Bone marrow (tissue), 2 donors: ENCODE results near the gene NEFH.
A peak's percentile ranks its signal among the peaks of the same experiment; 100 is the strongest.

Source experiments
- DNase-seq, 2 donors: peaks; one replicate each; lab custom pipeline; 2025; lab: John Stamatoyannopoulos, UW

Gene NEFH

GRCh38 chr22:29493636-29494035 lies 13.6 kb downstream of the NEFH start:
- no peak for DNase-seq

- DNase-seq: no peak
Observed at GRCh38 chr22:29499852-29500251, 19.8 kb downstream of the NEFH start.

- peak in 1 of 2 donors; percentile 39 for DNase-seq
Observed at GRCh38 chr22:29503811-29504372, 23.9 kb downstream of the NEFH start.

- no peak for DNase-seq
Observed at GRCh38 chr22:29509298-29509697, 29.3 kb downstream of the NEFH start.

GRCh38 chr22:29509815-29510214 lies 29.8 kb downstream of the NEFH start:
- no peak for DNase-seq

GRCh38 chr22:29510542-29510941 lies 30.5 kb downstream of the NEFH start:
- DNase-seq: no peak

- DNase-seq: no peak
Observed at GRCh38 chr22:29511126-29511862, 31.3 kb downstream of the NEFH start.

- DNase-seq: no peak
Observed at GRCh38 chr22:29512031-29512430, 32.0 kb downstream of the NEFH start.

- DNase-seq: no peak
Observed at GRCh38 chr22:29517215-29517908, 37.3 kb downstream of the NEFH start.

- DNase-seq: no peak
Observed at GRCh38 chr22:29518427-29518826, 38.4 kb downstream of the NEFH start.

- DNase-seq: no peak
Observed at GRCh38 chr22:29519996-29520395, 40.0 kb downstream of the NEFH start.

- DNase-seq: no peak
Observed at GRCh38 chr22:29520851-29521250, 40.8 kb downstream of the NEFH start.

GRCh38 chr22:29521526-29521925 lies 41.5 kb downstream of the NEFH start:
- DNase-seq: no peak

GRCh38 chr22:29523761-29524160 lies 43.7 kb downstream of the NEFH start:
- DNase-seq: no peak

GRCh38 chr22:29524442-29525191 lies 44.6 kb downstream of the NEFH start:
- peak in 1 of 2 donors; percentile 27 for DNase-seq

- DNase-seq: no peak
Observed at GRCh38 chr22:29528144-29528543, 48.1 kb downstream of the NEFH start.

- no peak for DNase-seq
Observed at GRCh38 chr22:29530716-29531115, 50.7 kb downstream of the NEFH start.

GRCh38 chr22:29531419-29531818 lies 51.4 kb downstream of the NEFH start:
- DNase-seq: no peak

GRCh38 chr22:29536411-29536810 lies 56.4 kb downstream of the NEFH start:
- no peak for DNase-seq

- DNase-seq: no peak
Observed at GRCh38 chr22:29539105-29539504, 59.1 kb downstream of the NEFH start.
